Astrocyte (in vitro differentiated cells and primary cell): ENCODE results near the gene EXOC4. TPM values are rescaled to one million over a fixed set of nuclear protein-coding genes. Genes with fewer than 3 reads are reported as not detected.
A peak's percentile ranks its signal among the peaks of the same experiment; 100 is the strongest.

Source experiments
- DNase-seq: peaks from one replicate; pipeline ENCODE4 v3.0.0-alpha.2; 2010; ENCODE audit warnings: low read depth
- FAIRE-seq: peaks from 2 replicates; lab custom pipeline; 2011; peaks lifted over from hg19 to GRCh38; lab: Jason Lieb, UNC
- H2AFZ ChIP-seq: 2 replicates; pipeline ENCODE4 v1.6.0; 2012; ENCODE audit warnings: low read depth, low read length, inconsistent platforms
- H3K27ac ChIP-seq: 2 replicates; pipeline ENCODE4 v1.5.1; 2011; ENCODE audit warnings: low read depth, low read length, inconsistent platforms
- H3K27me3 ChIP-seq: 2 replicates; pipeline ENCODE4 v1.6.0; 2011; ENCODE audit warnings: low read length, inconsistent platforms; ENCODE audit not compliant: insufficient read depth
- H3K36me3 ChIP-seq: 2 replicates; pipeline ENCODE4 v1.5.1; 2011; ENCODE audit warnings: low read length, inconsistent platforms; ENCODE audit not compliant: insufficient read depth
- H3K4me1 ChIP-seq: 2 replicates; pipeline ENCODE4 v1.5.1; 2011; ENCODE audit warnings: low read length, inconsistent platforms; ENCODE audit not compliant: insufficient read depth
- H3K4me2 ChIP-seq: 2 replicates; pipeline ENCODE4 v1.6.0; 2012; ENCODE audit warnings: low read length, inconsistent platforms
- H3K4me3 ChIP-seq: 2 replicates; pipeline ENCODE4 v1.5.1; 2011; ENCODE audit warnings: low read depth, mild to moderate bottlenecking, low read length, inconsistent platforms; ENCODE audit not compliant: insufficient read depth
- H3K79me2 ChIP-seq: 2 replicates; pipeline ENCODE4 v1.6.0; 2012; ENCODE audit warnings: mild to moderate bottlenecking, low read length, inconsistent platforms; ENCODE audit not compliant: insufficient read depth
- H3K9ac ChIP-seq: 2 replicates; pipeline ENCODE4 v1.6.0; 2012; ENCODE audit warnings: mild to moderate bottlenecking, low read length, inconsistent platforms
- H3K9me3 ChIP-seq: 2 replicates; pipeline ENCODE4 v1.5.1; 2012; ENCODE audit warnings: low read depth, mild to moderate bottlenecking, low read length, inconsistent platforms; ENCODE audit not compliant: insufficient read depth
- H4K20me1 ChIP-seq: 2 replicates; pipeline ENCODE4 v1.6.0; 2012; ENCODE audit warnings: low read length, inconsistent platforms; ENCODE audit not compliant: insufficient read depth
- H3K27ac Mint-ChIP-seq: one replicate; pipeline ENCODE4 v1.8.0; 2021; ENCODE audit warnings: mild to moderate bottlenecking, mixed read lengths; ENCODE audit not compliant: unreplicated experiment
- H3K27me3 Mint-ChIP-seq: one replicate; pipeline ENCODE4 v1.8.0; 2021; ENCODE audit warnings: low read depth, mixed read lengths; ENCODE audit not compliant: unreplicated experiment
- H3K36me3 Mint-ChIP-seq: one replicate; pipeline ENCODE4 v1.8.0; 2021; ENCODE audit warnings: low read depth, mixed read lengths; ENCODE audit not compliant: unreplicated experiment
- H3K4me1 Mint-ChIP-seq: one replicate; pipeline ENCODE4 v1.8.0; 2021; ENCODE audit warnings: low read depth, mixed read lengths; ENCODE audit not compliant: unreplicated experiment
- H3K4me3 Mint-ChIP-seq: one replicate; pipeline ENCODE4 v1.8.0; 2021; ENCODE audit warnings: mild to moderate bottlenecking, moderate library complexity, mixed read lengths; ENCODE audit not compliant: unreplicated experiment
- H3K9me3 Mint-ChIP-seq: one replicate; pipeline ENCODE4 v1.8.0; 2021; ENCODE audit warnings: mild to moderate bottlenecking, mixed read lengths; ENCODE audit not compliant: unreplicated experiment
- CTCF ChIP-seq: IDR thresholded peaks from 2 replicates; pipeline ENCODE4 v1.5.1; 2011; ENCODE audit warnings: low read depth, mild to moderate bottlenecking, inconsistent platforms, low read length, moderate library complexity; ENCODE audit not compliant: insufficient read depth
- EZH2 ChIP-seq: IDR thresholded peaks from 2 replicates; pipeline ENCODE4 v1.6.1; 2012; ENCODE audit warnings: mild to moderate bottlenecking, low read length, inconsistent platforms; ENCODE audit not compliant: insufficient read depth
- total RNA-seq: library from RNA; stranded (reverse); gene quantifications from 2 replicates; pipeline ENCODE4 v1.2.1, GENCODE V29; 2021

EXOC4 gene
- total RNA-seq, 1 donor from 2014 or later: 57.5 TPM

- Histone ChIP-seq H3K27ac (no peak overlapping the region), H2AFZ (no peak overlapping the region), H3K4me3 (no peak overlapping the region), H3K9ac (no peak overlapping the region), H3K36me3 (no peaks in the 10 kb centered on the region), H4K20me1 (peaks cover 5% of the 10 kb centered on the region), H3K79me2 (no peaks in the 10 kb centered on the region), H3K9me3 (no peaks in the 10 kb centered on the region), H3K27me3 (no peaks in the 10 kb centered on the region), H3K4me2 (no peak overlapping the region), H3K4me1 (no peaks in the 10 kb centered on the region)
- Mint-ChIP-seq H3K27me3 (no peaks in the 10 kb centered on the region), H3K36me3 (no peaks in the 10 kb centered on the region), H3K4me1 (peaks cover 5% of the 10 kb centered on the region), H3K9me3 (peaks cover 2% of the 10 kb centered on the region), H3K4me3 (no peak overlapping the region), H3K27ac (no peak overlapping the region)
- DNase-seq (no peak), FAIRE-seq (no peak)
- no peak for TF ChIP-seq CTCF
- no peak for TF ChIP-seq EZH2
These were observed 620.3 kb downstream of the EXOC4 start for GRCh38 chr7:133873187-133873586.

- FAIRE-seq (no peak), DNase-seq (peak; percentile 5)
- Mint-ChIP-seq H3K27me3 (no peaks in the 10 kb centered on the region), H3K36me3 (no peaks in the 10 kb centered on the region), H3K4me3 (no peak overlapping the region), H3K4me1 (peaks cover 5% of the 10 kb centered on the region), H3K9me3 (peaks cover 2% of the 10 kb centered on the region), H3K27ac (no peak overlapping the region)
- H3K27me3 ChIP-seq: no peaks in the 10 kb centered on the region
- peaks cover 9% of the 10 kb centered on the region for H4K20me1 ChIP-seq
- H3K4me2 ChIP-seq: no peak overlapping the region
- no peaks in the 10 kb centered on the region for H3K36me3 ChIP-seq
- H3K9me3 ChIP-seq: no peaks in the 10 kb centered on the region
- H3K27ac ChIP-seq: no peak overlapping the region
- no peak overlapping the region for H2AFZ ChIP-seq
- TF ChIP-seq EZH2 (no peak), CTCF (no peak)
- H3K4me1 ChIP-seq: no peaks in the 10 kb centered on the region
- no peaks in the 10 kb centered on the region for H3K79me2 ChIP-seq
- H3K4me3 ChIP-seq: no peak overlapping the region
- H3K9ac ChIP-seq: no peak overlapping the region
These were observed 620.8 kb downstream of the EXOC4 start for GRCh38 chr7:133873631-133874030.

DNA sequence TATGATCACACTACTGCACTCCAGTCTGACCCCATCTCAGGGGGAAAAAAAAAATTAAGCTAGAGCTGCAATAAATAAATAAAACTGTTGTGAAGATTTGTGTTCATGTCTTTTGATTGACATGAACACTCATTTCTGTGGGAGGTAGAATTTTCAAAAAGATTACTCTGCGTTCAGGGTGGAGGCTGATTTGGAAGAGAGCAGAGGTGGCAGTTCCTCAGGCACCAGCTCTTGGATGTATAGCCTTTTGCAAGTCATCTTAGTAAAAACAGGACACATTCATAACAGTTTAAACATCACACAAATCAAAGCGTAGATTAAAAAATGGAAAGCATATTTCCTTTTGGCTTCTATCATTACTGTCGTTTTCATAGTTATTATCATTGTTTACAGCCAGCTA, 630.7 kb downstream of the EXOC4 start:
- H3K27ac ChIP-seq: no peak overlapping the region
- H2AFZ ChIP-seq: no peak overlapping the region
- FAIRE-seq: no peak
- no peaks in the 10 kb centered on the region for H3K79me2 ChIP-seq
- no peaks in the 10 kb centered on the region for H3K27me3 ChIP-seq
- DNase-seq: no peak
- H4K20me1 ChIP-seq: no peaks in the 10 kb centered on the region
- no peak overlapping the region for H3K9ac ChIP-seq
- H3K36me3 ChIP-seq: no peaks in the 10 kb centered on the region
- no peaks in the 10 kb centered on the region for H3K9me3 ChIP-seq
- H3K27me3 Mint-ChIP-seq: no peaks in the 10 kb centered on the region
- H3K27ac Mint-ChIP-seq: no peak overlapping the region
- no peak overlapping the region for H3K4me3 Mint-ChIP-seq
- no peaks in the 10 kb centered on the region for H3K4me1 ChIP-seq
- no peaks in the 10 kb centered on the region for H3K36me3 Mint-ChIP-seq
- no peak for TF ChIP-seq CTCF
- no peak for TF ChIP-seq EZH2
- H3K9me3 Mint-ChIP-seq: no peaks in the 10 kb centered on the region
- peaks cover 3% of the 10 kb centered on the region for H3K4me1 Mint-ChIP-seq
- no peak overlapping the region for H3K4me2 ChIP-seq
- H3K4me3 ChIP-seq: no peak overlapping the region
